HG02973 (cell line): ENCODE measurements around the gene PCDHA8.
"Not testable (repeated sequence)": the region's sequence is repeated elsewhere in the genome, so short reads cannot be mapped to it uniquely, and the experiment has no call there.

Experiments used
- ATAC-seq: cut with Tn5 transposase; IDR thresholded peaks from one replicate; pipeline ENCODE4 v1.9.1; 2021; ENCODE audit warnings: moderate library complexity; ENCODE audit not compliant: unreplicated experiment

Gene PCDHA8

GRCh38 chr5:140827704-140828361 lies 13.2 kb upstream of the PCDHA8 start, which contains the start of gene PCDHA6:
TSS of gene PCDHA6 (plus strand) at chr5:140827960. CDS start at chr5:140828092, 132 bp downstream.
- no peak for ATAC-seq

DNA sequence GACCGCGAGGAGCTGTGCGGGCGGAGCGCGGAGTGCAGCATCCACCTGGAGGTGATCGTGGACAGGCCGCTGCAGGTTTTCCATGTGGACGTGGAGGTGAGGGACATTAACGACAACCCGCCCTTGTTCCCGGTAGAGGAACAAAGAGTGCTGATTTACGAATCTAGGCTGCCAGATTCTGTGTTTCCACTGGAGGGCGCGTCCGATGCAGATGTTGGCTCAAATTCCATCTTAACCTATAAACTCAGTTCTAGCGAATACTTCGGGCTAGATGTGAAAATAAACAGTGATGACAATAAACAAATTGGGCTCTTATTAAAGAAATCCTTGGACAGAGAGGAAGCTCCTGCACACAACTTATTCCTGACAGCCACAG lies 12.6 kb upstream of the PCDHA8 start:
- ATAC-seq: no peak

DNA sequence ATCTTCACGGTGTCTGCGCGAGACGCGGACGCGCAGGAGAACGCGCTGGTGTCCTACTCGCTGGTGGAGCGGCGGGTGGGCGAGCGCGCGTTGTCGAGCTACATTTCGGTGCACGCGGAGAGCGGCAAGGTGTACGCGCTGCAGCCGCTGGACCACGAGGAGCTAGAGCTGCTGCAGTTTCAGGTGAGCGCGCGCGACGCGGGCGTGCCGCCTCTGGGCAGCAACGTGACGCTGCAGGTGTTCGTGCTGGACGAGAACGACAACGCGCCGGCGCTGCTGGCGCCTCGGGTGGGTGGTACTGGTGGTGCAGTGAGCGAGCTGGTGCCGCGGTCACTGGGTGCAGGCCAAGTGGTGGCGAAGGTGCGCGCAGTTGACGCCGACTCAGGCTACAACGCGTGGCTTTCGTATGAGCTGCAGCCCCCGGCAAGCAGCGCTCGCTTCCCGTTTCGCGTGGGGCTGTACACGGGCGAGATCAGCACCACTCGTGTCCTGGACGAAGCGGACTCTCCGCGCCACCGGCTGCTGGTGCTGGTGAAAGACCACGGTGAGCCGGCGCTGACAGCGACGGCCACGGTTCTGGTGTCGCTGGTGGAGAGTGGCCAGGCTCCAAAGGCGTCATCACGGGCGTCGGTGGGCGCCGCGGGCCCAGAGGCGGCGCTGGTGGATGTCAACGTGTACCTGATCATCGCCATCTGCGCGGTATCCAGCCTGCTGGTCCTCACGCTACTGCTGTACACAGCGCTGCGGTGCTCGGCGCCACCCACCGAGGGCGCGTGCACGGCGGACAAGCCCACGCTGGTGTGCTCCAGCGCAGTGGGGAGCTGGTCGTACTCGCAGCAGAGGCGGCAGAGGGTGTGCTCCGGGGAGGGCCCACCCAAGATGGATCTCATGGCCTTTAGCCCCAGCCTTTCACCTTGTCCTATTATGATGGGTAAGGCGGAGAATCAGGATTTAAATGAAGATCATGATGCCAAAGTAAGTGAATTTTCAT lies 11.2 kb upstream of the PCDHA8 start:
- not testable (repeated sequence) for ATAC-seq

- no peak for ATAC-seq
Measured at GRCh38 chr5:140833993-140834392, 7.0 kb upstream of the PCDHA8 start, which contains the start of gene PCDHA7. TSS of gene PCDHA7 (plus strand) at chr5:140834269. CDS start at chr5:140834384, 115 bp downstream.

DNA sequence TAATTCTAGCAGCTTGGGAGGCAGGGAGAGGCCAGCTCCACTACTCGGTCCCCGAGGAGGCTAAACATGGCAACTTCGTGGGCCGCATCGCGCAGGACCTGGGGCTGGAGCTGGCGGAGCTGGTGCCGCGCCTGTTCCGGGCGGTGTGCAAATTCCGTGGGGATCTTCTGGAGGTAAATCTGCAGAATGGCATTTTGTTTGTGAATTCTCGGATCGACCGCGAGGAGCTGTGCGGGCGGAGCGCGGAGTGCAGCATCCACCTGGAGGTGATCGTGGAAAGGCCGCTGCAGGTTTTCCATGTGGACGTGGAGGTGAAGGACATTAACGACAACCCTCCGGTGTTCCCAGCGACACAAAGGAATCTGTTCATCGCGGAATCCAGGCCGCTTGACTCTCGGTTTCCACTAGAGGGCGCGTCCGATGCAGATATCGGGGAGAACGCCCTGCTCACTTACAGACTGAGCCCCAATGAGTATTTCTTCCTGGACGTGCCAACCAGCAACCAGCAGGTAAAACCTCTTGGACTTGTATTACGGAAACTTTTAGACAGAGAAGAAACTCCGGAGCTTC lies 6.5 kb upstream of the PCDHA8 start:
- ATAC-seq: not testable (repeated sequence)

DNA sequence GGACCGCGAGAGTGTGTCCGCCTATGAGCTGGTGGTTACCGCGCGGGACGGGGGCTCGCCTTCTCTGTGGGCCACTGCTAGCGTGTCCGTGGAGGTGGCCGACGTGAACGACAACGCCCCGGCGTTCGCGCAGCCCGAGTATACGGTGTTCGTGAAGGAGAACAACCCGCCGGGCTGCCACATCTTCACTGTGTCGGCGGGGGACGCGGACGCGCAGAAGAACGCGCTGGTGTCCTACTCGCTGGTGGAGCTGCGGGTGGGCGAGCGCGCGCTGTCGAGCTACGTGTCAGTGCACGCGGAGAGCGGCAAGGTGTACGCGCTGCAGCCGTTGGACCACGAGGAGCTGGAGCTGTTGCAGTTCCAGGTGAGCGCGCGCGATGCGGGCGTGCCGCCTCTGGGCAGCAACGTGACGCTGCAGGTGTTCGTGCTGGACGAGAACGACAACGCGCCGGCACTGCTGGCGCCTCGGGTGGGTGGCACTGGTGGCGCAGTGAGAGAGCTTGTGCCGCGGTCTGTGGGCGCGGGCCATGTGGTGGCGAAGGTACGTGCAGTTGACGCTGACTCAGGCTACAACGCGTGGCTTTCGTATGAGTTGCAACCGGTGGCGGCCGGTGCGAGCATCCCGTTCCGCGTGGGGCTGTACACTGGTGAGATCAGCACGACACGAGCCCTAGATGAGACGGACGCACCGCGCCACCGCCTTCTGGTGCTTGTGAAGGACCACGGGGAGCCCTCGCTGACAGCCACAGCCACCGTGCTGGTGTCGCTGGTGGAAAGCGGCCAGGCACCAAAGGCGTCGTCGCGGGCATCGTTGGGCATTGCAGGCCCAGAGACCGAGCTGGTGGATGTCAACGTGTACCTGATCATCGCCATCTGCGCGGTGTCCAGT lies 5.1 kb upstream of the PCDHA8 start:
- no peak for ATAC-seq

DNA sequence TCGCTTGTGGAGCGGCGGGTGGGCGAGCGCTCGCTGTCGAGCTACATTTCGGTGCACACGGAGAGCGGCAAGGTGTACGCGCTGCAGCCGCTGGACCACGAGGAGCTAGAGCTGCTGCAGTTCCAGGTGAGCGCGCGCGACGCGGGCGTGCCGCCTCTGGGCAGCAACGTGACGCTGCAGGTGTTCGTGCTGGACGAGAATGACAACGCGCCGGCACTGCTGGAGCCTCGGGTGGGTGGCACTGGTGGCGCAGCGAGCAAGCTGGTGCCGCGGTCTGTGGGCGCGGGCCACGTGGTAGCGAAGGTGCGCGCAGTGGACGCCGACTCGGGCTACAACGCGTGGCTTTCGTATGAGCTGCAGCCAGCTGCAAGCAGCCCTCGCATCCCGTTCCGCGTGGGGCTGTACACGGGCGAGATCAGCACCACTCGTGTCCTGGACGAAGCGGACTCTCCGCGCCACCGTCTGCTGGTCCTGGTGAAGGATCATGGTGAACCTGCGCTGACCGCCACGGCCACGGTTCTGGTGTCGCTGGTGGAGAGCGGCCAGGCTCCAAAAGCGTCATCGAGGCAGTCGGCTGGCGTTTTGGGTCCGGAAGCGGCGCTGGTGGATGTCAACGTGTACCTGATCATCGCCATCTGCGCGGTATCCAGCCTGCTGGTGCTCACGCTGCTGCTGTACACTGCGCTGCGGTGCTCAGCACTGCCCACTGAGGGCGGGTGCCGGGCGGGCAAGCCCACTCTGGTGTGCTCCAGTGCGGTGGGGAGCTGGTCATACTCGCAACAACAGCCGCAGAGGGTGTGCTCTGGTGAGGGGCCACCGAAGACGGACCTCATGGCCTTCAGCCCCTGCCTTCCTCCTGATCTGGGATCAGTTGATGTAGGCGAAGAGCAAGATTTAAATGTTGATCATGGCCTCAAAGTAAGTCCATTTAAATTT lies 2.1 kb downstream of the PCDHA8 start:
- no peak for ATAC-seq

GRCh38 chr5:140848139-140849102 lies 7.4 kb downstream of the PCDHA8 start, which contains the start of gene PCDHA9:
TSS of gene PCDHA9 (plus strand) at chr5:140848382. CDS start at chr5:140848496, 114 bp downstream.
- ATAC-seq: not testable (repeated sequence)

DNA sequence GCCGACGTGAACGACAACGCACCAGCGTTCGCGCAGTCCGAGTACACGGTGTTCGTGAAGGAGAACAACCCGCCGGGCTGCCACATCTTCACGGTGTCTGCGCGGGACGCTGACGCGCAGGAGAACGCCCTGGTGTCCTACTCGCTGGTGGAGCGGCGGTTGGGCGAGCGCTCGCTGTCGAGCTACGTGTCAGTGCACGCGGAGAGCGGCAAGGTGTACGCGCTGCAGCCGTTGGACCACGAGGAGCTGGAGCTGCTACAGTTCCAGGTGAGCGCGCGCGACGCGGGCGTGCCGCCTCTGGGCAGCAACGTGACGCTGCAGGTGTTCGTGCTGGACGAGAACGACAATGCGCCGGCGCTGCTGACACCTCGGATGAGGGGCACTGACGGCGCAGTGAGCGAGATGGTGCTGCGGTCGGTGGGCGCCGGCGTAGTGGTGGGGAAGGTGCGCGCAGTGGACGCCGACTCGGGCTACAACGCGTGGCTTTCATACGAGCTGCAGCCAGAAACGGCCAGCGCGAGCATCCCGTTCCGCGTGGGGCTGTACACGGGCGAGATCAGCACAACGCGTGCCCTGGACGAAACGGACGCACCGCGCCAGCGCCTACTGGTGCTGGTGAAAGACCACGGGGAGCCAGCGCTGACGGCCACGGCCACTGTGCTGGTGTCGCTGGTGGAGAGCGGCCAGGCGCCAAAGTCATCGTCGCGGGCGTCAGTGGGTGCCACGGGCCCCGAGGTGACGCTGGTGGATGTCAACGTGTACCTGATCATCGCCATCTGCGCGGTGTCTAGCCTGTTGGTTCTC lies 9.0 kb downstream of the PCDHA8 start:
- not testable (repeated sequence) for ATAC-seq

DNA sequence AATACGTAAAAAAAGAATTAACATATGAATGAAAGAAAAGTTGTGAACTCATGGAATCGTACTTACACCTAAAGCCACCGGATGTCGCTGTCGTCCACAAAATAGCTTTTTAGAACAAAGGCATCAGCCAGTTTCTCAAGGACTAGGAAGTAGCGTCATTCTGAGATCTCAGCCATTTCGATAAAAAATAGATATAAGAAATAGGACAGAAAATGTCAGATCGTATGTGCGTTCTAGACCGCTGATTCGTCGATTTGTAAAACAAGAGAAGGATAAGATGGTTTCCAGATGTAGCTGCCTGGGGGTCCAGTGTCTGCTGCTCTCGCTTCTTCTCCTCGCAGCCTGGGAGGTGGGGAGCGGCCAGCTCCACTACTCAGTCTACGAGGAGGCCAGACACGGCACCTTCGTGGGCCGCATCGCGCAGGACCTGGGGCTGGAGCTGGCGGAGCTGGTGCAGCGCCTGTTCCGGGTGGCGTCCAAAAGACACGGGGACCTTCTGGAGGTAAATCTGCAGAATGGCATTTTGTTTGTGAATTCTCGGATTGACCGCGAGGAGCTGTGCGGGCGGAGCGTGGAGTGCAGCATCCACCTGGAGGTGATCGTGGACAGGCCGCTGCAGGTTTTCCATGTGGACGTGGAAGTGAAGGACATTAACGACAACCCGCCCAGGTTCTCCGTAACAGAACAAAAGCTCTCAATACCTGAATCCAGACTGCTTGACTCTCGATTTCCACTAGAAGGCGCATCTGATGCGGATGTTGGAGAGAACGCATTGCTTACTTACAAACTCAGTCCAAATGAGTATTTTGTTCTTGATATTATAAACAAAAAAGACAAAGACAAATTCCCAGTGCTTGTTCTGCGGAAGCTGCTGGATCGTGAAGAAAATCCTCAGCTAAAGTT lies 15.0 kb downstream of the PCDHA8 start, which contains the start of gene PCDHA10:
TSS of gene PCDHA10 (plus strand) at position 126 of the 903 bp plus-strand sequence. CDS start at position 278, 152 bp downstream.
- no peak for ATAC-seq

DNA sequence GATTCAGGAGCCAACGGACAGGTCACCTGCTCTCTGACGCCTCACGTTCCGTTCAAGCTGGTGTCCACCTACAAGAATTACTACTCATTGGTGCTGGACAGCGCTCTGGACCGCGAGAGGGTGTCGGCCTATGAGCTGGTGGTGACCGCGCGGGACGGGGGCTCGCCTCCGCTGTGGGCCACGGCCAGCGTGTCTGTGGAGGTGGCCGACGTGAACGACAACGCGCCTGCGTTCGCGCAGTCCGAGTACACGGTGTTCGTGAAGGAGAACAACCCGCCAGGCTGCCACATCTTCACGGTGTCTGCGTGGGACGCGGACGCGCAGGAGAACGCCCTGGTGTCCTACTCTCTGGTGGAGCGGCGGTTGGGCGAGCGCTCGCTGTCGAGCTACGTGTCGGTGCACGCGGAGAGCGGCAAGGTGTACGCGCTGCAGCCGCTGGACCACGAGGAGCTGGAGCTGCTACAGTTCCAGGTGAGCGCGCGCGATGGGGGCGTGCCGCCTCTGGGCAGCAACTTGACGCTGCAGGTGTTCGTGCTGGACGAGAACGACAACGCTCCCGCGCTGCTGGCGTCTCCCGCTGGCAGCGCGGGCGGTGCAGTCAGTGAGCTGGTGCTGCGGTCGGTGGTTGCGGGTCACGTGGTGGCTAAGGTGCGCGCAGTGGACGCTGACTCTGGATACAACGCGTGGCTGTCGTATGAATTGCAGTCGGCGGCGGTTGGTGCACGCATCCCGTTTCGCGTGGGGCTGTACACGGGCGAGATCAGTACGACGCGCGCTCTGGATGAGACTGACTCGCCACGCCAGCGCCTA lies 16.4 kb downstream of the PCDHA8 start:
- no peak for ATAC-seq

- no peak for ATAC-seq
Measured at GRCh38 chr5:140857987-140858240, 16.9 kb downstream of the PCDHA8 start.

DNA sequence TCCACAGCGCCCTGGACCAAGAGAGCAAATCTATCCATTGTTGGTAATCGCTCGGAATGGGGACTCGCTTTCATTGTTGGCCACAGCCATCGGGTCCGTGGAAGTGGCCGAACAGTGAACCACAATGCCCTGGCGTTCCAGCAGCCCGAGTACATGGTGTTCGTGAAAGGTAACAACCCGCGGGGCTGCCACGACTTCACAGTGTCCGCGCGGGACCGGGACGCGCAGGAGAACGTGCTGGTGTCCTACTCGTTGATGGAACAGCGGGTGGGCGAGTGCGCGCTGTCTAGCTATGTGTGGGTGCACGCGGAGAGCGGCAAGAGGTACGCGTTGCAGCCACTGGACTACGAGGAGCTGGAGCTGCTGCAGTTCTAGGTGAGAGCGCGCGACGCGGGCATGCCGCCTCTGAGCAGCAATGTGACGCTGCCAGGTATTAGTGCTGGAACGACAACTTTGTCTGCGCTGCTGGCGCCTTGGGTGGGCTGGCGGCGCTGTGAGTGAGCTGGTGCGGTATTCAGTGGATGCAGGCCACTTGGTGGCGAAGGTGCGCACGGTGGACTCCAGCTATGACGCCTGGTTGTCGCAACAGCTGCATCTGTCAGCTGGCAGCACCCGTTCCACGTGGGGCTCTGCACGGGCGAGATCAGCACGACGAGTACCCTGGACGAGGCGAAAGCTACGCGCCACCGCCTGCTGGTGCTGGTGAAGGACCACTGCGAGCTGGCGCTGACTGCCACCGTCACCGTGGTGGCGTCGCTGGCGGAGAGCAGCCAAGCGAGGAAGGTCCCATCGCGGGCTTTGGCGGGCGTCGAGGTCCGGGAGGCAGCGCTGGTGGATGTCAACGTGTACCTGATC lies 21.7 kb downstream of the PCDHA8 start:
- no peak for ATAC-seq

DNA sequence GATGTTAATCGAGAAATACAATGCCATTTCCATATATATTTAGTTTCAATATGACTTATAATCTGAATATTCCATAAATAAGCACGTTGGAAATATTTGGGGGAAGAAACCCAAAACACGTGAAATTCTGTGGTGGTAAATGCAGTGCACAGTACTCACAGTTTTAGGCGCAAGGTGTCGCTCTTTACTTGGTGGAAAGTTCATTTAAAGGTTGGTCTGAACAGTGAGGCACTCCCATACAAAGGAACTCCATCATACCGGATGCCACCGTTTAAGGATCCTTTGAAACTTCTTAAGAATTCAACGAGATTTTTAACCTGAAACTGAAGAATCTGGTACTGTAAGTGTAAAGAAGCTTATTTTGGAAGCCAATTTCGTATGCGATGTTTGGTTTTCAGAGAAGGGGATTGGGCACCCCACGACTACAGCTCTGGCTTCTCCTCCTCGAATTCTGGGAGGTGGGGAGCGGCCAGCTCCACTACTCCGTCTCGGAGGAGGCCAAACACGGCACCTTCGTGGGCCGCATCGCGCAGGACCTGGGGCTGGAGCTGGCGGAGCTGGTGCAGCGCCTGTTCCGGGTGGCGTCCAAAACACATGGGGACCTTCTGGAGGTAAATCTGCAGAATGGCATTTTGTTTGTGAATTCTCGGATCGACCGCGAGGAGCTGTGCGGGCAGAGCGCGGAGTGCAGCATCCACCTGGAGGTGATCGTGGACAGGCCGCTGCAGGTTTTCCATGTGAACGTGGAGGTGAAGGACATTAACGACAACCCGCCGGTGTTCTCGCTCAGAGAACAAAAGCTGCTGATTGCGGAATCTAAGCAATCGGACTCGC lies 28.0 kb downstream of the PCDHA8 start, which contains the start of gene PCDHA11:
TSS of gene PCDHA11 (plus strand) at position 237 of the 834 bp plus-strand sequence. CDS start at position 384, 147 bp downstream.
- ATAC-seq: no peak
